Measurements from ENCODE around the gene SH2D3A.

SH2D3A gene

GRCh38 chr19:6718741-6719539 lies 48.3 kb downstream of the SH2D3A start:
- no peak for TF ChIP-seq REST (IDR thresholded peaks at IDR 0.05; ENCODE audit: insufficient read depth in 1 of 2, low read depth in 2 of 2, low read length in 2 of 2)
- no peak for TF ChIP-seq SIN3A (IDR thresholded peaks at IDR 0.05; ENCODE audit: borderline replicate concordance, insufficient read depth, low read length)
- TF ChIP-seq POLR2AphosphoS5 (IDR thresholded peaks at IDR 0.05; ENCODE audit: low read depth, low read length): no peak
- no peak for TF ChIP-seq TAF1 (IDR thresholded peaks at IDR 0.05; ENCODE audit: borderline replicate concordance, insufficient read depth, low read length)
- TF ChIP-seq FOXP2 (optimal IDR thresholded peaks at IDR 0.05; ENCODE audit: borderline replicate concordance, extremely low read depth, extremely low read length, insufficient read depth): no peak

- no peak for TF ChIP-seq FOXP2 (optimal IDR thresholded peaks at IDR 0.05; ENCODE audit: borderline replicate concordance, extremely low read depth, extremely low read length, insufficient read depth)
- no peak for TF ChIP-seq TAF1 (IDR thresholded peaks at IDR 0.05; ENCODE audit: borderline replicate concordance, insufficient read depth, low read length)
- no peak for TF ChIP-seq SIN3A (IDR thresholded peaks at IDR 0.05; ENCODE audit: borderline replicate concordance, insufficient read depth, low read length)
- TF ChIP-seq POLR2AphosphoS5 (IDR thresholded peaks at IDR 0.05; ENCODE audit: low read depth, low read length): no peak
- TF ChIP-seq REST (IDR thresholded peaks at IDR 0.05; ENCODE audit: insufficient read depth in 1 of 2, low read depth in 2 of 2, low read length in 2 of 2): no peak
These were observed 49.0 kb downstream of the SH2D3A start for GRCh38 chr19:6718111-6718740.

- TF ChIP-seq FOXP2 (optimal IDR thresholded peaks at IDR 0.05; ENCODE audit: borderline replicate concordance, extremely low read depth, extremely low read length, insufficient read depth) (no peak), TAF1 (IDR thresholded peaks at IDR 0.05; ENCODE audit: borderline replicate concordance, insufficient read depth, low read length) (no peak), POLR2AphosphoS5 (IDR thresholded peaks at IDR 0.05; ENCODE audit: low read depth, low read length) (no peak), REST (IDR thresholded peaks at IDR 0.05; ENCODE audit: insufficient read depth in 1 of 2, low read depth in 2 of 2, low read length in 2 of 2) (no peak), SIN3A (IDR thresholded peaks at IDR 0.05; ENCODE audit: borderline replicate concordance, insufficient read depth, low read length) (no peak)
These were observed 49.7 kb downstream of the SH2D3A start for GRCh38 chr19:6717441-6717971.

- no peak for TF ChIP-seq SIN3A (IDR thresholded peaks at IDR 0.05; ENCODE audit: borderline replicate concordance, insufficient read depth, low read length)
- no peak for TF ChIP-seq TAF1 (IDR thresholded peaks at IDR 0.05; ENCODE audit: borderline replicate concordance, insufficient read depth, low read length)
- TF ChIP-seq REST (IDR thresholded peaks at IDR 0.05; ENCODE audit: insufficient read depth in 1 of 2, low read depth in 2 of 2, low read length in 2 of 2): no peak
- TF ChIP-seq POLR2AphosphoS5 (IDR thresholded peaks at IDR 0.05; ENCODE audit: low read depth, low read length): no peak
- TF ChIP-seq FOXP2 (optimal IDR thresholded peaks at IDR 0.05; ENCODE audit: borderline replicate concordance, extremely low read depth, extremely low read length, insufficient read depth): no peak
These were observed 50.2 kb downstream of the SH2D3A start for GRCh38 chr19:6717036-6717435.

Measured in PFSK-1 (cell line).